Epithelial cell of esophagus (primary cell): Measurements from ENCODE around the gene ABHD11.

ENCODE experiments used
- DNase-seq: peaks from one replicate; pipeline ENCODE4 v3.0.0; 2010; ENCODE audit warnings: low read depth
- H3K4me3 ChIP-seq: 2 replicates; pipeline ENCODE4 v1.5.1; 2011; ENCODE audit warnings: mild to moderate bottlenecking, low read length, control low read depth
- TF ChIP-seq, protein P1 (sequence below): IDR thresholded peaks from 2 replicates; pipeline ENCODE4 v1.5.1; 2011; ENCODE audit warnings: low read depth, mild to moderate bottlenecking, low read length, control low read depth, inconsistent platforms; ENCODE audit not compliant: insufficient read depth; ENCODE audit errors: missing control alignments

ABHD11 gene

DNA sequence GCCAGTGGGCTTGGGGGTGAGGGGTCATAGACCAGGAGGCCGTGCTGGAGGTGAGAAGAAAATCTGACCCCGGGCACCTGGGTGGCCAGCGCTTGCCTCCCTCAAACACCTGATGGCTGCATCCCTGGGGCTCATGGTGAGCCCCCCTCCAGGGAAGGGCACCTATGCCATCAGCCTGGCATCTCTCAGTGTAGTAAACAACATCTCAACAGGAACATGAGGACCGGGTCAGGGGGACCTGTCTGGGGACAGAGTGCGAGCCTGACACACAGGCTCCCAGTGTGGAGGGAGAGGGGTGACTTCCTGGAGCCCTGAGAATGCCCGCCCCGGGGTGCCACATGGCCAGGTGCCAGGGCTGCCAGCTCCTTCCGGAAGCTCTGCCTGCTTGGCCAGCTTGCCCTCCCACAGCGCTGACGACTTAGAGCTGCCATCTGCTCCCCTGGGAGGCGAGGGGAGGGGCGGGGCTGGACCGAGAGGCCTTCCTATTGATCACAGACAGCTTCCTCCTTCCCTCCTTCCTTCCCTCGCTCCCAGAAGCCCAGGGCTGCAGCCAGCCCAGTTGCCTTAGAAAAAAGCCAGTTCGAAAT, 31.5 kb downstream of the ABHD11 start:
- TF ChIP-seq, protein P1, sequence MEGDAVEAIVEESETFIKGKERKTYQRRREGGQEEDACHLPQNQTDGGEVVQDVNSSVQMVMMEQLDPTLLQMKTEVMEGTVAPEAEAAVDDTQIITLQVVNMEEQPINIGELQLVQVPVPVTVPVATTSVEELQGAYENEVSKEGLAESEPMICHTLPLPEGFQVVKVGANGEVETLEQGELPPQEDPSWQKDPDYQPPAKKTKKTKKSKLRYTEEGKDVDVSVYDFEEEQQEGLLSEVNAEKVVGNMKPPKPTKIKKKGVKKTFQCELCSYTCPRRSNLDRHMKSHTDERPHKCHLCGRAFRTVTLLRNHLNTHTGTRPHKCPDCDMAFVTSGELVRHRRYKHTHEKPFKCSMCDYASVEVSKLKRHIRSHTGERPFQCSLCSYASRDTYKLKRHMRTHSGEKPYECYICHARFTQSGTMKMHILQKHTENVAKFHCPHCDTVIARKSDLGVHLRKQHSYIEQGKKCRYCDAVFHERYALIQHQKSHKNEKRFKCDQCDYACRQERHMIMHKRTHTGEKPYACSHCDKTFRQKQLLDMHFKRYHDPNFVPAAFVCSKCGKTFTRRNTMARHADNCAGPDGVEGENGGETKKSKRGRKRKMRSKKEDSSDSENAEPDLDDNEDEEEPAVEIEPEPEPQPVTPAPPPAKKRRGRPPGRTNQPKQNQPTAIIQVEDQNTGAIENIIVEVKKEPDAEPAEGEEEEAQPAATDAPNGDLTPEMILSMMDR = no peak
- H3K4me3 ChIP-seq = no peak overlapping the region
- peak; percentile 60 for DNase-seq

DNA sequence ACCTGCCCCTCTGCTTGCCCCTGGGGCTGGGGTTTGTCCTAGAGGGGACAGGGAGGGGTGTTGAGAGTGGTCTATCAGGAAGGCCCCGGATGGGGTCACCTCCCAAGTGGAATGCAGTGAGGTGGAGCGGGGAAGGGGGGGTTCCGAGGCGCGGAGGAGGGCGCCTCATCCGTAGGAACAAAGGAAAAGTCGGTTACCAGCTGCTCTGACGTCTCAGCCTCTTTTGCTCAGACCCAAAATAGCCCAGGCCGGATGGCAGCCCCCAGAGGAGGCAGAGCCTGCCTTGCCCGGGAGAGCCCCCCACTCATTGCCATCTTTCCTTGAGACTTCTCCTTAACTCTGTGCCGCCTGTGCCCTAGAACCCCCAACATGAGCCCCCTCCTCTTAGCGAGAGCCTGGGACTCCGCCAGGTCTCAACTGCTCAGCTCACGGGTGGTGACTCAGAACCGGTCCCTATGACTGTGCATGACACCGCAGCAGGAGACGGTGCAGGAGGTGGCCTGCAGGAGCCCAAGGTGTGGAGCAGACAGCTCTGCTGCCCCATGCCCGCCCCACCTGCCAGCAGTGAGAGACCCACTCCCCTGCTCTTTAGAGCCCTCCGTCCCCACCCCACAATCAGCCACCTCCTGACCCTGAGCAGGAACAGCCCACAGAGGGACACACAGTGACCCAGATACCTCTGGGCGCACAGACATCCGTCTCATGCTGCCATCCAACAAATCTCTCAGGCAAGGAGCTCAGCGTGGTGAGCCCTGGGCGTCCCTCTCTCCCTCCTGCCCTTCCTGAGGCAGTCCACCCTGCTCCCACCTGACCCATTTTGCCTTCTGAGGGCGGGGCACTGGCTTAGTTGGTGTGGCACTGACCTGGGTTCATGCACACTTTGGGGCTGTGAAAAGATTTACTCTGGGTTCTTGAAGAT, 32.2 kb downstream of the ABHD11 start:
- peak; percentile 84 for DNase-seq
- no peak overlapping the region for H3K4me3 ChIP-seq

DNA sequence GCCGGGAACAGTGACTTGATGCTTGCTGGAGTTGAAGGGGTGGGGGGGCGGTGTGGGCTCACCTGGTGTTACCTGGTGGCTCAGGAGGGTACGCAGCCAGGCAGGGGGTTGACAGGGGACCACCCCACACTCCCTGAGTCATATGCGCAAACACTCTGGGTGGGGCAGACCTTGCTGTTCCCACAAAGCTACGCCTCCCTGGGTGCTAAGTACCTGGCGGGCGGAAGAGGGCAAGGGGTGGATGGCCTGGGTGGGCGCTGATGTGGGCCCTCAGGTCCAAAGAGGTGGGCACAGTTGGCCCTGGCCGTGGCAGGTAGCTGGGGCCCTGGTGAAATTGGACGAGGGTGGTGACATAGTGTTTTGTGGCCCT, 33.1 kb downstream of the ABHD11 start:
- DNase-seq = peak; percentile 30
- TF ChIP-seq, protein P1 = no peak
- no peak overlapping the region for H3K4me3 ChIP-seq

More for the DNA sequence above, 32.2 kb downstream of the ABHD11 start:
- TF ChIP-seq, protein P1 = peak; percentile 5

DNA sequence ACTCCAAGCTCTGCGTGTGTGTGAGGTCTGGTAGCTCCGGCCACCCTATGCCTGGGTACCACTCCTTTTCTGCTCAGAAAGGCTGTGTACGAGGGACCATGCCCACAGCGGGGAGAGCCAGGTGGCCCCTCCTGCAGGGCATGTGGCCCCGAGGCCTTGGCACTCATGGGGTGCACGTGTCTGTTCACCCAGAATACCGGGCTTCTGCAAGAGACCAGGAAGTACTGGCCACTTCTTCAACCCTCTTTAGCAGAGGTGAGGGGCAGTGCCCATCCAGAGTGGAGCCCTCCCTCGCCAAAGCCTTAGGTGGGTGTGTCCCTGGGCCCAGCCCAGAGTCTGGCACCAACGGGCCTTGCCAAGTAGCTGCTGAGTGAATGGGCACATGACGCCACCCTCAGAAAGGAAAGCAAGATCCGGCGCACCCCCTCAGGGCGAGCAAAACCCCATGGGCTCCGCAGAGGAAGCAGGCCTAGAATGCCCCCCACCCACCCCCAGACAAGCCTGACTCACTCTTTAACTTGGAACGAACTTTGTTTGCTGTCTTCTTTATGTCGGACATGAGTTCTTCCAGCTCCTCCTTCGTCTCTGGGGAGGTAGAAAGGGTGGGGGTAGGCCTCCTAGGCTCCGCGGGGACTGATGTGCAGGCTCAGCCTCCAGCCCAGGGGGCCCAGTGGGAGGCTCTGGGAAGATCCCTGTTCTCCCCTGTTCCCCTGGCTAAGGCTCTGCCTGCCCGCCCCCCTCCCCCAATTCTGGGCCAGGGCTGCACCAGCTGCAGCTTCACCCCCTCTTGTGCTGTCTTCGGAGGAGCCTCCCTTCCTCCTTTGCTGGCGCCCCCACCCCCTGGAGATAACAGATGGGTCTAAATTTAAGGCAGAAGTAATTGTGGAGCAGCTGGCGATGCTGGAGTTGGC, 33.7 kb downstream of the ABHD11 start:
- TF ChIP-seq, protein P1 = no peak
- DNase-seq = peak; percentile 80
- H3K4me3 ChIP-seq = no peak overlapping the region

DNA sequence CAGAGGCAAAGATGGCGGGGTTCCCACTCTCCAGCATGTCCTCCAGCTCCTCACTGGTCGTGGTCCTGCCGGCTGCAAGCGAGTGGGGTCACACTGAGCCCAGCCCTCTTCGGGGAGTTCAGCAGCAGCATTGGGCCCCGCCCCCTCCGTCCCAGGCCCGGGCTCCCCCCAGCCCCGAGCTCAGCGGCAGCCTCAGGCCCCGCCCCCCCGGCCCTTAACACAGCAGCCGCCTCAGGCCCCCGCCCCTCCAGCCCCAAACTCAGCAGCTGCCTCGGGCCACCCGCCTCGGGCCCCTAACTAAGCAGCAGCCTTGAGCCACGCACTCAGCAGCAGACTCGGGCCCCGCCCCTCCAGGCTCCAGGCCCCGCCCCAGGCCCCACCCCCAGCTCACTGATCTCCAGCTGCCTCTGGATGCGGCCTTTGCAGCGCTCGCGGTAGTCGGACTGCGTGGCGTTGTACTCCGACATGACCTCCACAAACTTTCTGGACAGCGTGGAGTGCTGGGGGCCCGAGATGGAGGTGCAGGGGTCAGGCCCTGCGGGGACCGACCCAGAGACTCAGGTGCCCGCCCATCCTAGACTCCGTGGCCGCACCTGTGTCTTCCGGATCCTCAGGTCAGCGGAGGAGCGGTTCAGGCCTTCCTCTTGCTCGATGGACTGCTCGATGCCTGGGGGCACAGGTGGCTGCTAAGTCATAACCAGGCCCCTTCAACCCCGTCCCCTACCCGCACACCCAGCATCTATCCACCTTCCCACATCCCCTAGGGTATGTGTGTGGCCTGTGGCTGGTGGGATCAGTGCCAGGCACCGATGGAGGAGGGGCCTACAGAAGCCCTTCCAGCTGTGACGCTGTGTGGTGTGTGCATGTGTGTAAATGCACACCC, 34.6 kb downstream of the ABHD11 start:
- TF ChIP-seq, protein P1 = no peak
- no peak overlapping the region for H3K4me3 ChIP-seq
- DNase-seq = peak; percentile 56

DNA sequence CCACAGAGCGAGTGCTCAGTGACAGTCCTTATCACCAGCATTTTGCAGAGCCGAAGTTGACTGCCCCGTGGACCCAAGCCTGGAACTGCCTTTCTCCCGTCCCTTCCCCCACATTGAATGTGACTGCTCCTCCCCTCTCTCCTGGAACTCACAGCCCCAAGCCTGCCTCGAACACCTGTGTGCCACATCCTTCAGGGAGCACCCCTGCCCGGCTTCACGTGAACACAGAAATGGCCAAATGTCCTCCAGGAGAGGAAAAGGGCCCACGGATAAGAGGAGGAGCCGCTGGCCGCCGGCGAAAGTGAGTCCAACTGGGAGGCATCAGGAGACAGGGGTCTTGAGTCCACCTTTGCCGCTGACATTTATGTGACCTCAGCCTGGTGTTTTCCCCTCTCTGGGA, 35.4 kb downstream of the ABHD11 start:
- no peak for DNase-seq
- TF ChIP-seq, protein P1 = no peak
- H3K4me3 ChIP-seq = no peak overlapping the region
